PC-9 (cell line): ENCODE data around the gene TMEM232. TPM values are rescaled to one million over a fixed set of nuclear protein-coding genes. Genes with fewer than 3 reads are reported as not detected.

ENCODE experiments used
- BruUV-seq: library from RNA; stranded (reverse); fragments of 400-500 nt; replicated peaks from 2 replicates; lab custom pipeline; 2021; lab: Mats Ljungman, UMichigan
- CTCF ChIA-PET: fragments of 300-600 bp; sonication (Branson Sonifier 250); formaldehyde crosslinking; loops from one replicate; lab custom pipeline; 2022; ENCODE audit warnings: antibody characterized with exemption; lab: Charles Lee
- POLR2A ChIA-PET: fragments of 300-600 bp; sonication (Branson Sonifier 250); formaldehyde crosslinking; loops from one replicate; lab custom pipeline; 2022; ENCODE audit warnings: antibody characterized with exemption; ENCODE audit not compliant: unreplicated experiment; lab: Charles Lee
- DNase-seq, 2 experiments: peaks; one replicate each; pipeline versions ENCODE4 v3.0.0 to v3.0.0-alpha.2; 2015 to 2022; ENCODE audit warnings: mixed read lengths in 1 of 2
- H2AFZ ChIP-seq: fragments of 200-600 bp; sonication (generic); 2 replicates; pipeline ENCODE4 v1.8.1; 2017; ENCODE audit warnings: antibody characterized with exemption
- H3F3A ChIP-seq: fragments of 200-600 bp; sonication (generic); 2 replicates; pipeline ENCODE4 v1.8.1; 2017; ENCODE audit warnings: antibody characterized with exemption, mild to moderate bottlenecking, low read depth; ENCODE audit not compliant: insufficient read depth
- H3K27ac ChIP-seq: fragments of 200-600 bp; sonication (generic); 2 replicates; pipeline ENCODE4 v1.6.1; 2016; ENCODE audit warnings: mixed run types
- H3K27me3 ChIP-seq: fragments of 200-600 bp; sonication (generic); 2 replicates; pipeline ENCODE4 v1.6.1; 2016; ENCODE audit warnings: low read depth, mixed run types; ENCODE audit not compliant: insufficient read depth
- H3K36me3 ChIP-seq: fragments of 200-600 bp; sonication (generic); 2 replicates; pipeline ENCODE4 v1.6.1; 2016; ENCODE audit warnings: low read depth, mixed run types
- H3K4me1 ChIP-seq: fragments of 200-600 bp; sonication (generic); replicated peaks from 2 replicates; pipeline ENCODE4 v1.6.1; 2016; ENCODE audit warnings: mixed run types; ENCODE audit not compliant: insufficient read depth
- H3K4me2 ChIP-seq: fragments of 200-600 bp; sonication (generic); 2 replicates; pipeline ENCODE4 v1.6.1; 2017; ENCODE audit warnings: mixed run types
- H3K4me3 ChIP-seq: fragments of 200-600 bp; sonication (generic); 2 replicates; pipeline ENCODE4 v1.6.1; 2016; ENCODE audit warnings: mixed run types
- H3K79me2 ChIP-seq: fragments of 200-600 bp; sonication (generic); 2 replicates; pipeline ENCODE4 v1.6.1; 2017; ENCODE audit warnings: low read depth, mixed run types
- H3K9me2 ChIP-seq: fragments of 200-600 bp; sonication (generic); 2 replicates; pipeline ENCODE4 v1.8.1; 2017; ENCODE audit warnings: mild to moderate bottlenecking; ENCODE audit not compliant: insufficient read depth
- H3K9me3 ChIP-seq: fragments of 200-600 bp; sonication (generic); 2 replicates; pipeline ENCODE4 v1.8.1; 2016; ENCODE audit warnings: low read depth; ENCODE audit not compliant: insufficient read depth
- H4K20me1 ChIP-seq: fragments of 200-600 bp; sonication (generic); 2 replicates; pipeline ENCODE4 v1.8.1; 2017; ENCODE audit not compliant: insufficient read depth
- CTCF ChIP-seq: fragments of 200-600 bp; sonication (generic); conservative IDR thresholded peaks from 2 replicates; pipeline ENCODE4 v1.6.1; 2017; ENCODE audit warnings: mixed run types, antibody characterized with exemption, mild to moderate bottlenecking, moderate library complexity
- EZH2 ChIP-seq: fragments of 200-600 bp; sonication (generic); IDR thresholded peaks from 2 replicates; pipeline ENCODE4 v1.8.0; 2017; ENCODE audit warnings: antibody characterized with exemption, low read depth
- intact Hi-C: fragments of 100-400 bp; cut with micrococcal nuclease; formaldehyde crosslinking; loops from one replicate; pipeline ENCODE4 v1.10.0; 2022; ENCODE audit not compliant: unreplicated experiment
- total RNA-seq: library from RNA; stranded (reverse); gene quantifications from 2 replicates; pipeline ENCODE4 v1.2.3, GENCODE V29; 2021

Gene TMEM232
- total RNA-seq, 1 experiment from 2014 or later: 0.65 TPM

DNA sequence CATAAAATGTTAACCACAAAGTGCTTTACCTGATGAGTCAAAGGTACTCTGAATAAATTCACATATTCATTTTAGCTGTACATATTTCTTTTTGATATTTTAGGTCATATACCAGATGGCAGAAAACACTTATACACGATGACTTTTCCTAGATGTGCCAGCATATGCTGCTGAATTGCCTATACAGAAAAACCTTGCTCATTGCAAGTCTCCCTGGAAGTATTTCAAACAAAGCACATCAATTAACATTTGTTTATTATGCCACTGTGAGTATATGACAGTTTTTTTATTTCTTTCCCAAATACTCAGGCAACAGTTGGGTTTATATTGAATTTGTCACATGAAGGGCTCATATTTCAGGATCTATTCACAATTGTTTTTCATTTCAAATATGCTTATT lies 180.8 kb downstream of the TMEM232 start:
- POLR2A ChIA-PET: no interaction called here
- no peak for DNase-seq
- intact Hi-C loops: no loop called here
- no peaks in the 10 kb centered on the region for H3K27me3 ChIP-seq
- no peak overlapping the region for H3K27ac ChIP-seq
- no peaks in the 10 kb centered on the region for H3K9me3 ChIP-seq
- H3K4me3 ChIP-seq: no peak overlapping the region
- H3K36me3 ChIP-seq: no peaks in the 10 kb centered on the region
- no TSS peak for BruUV-seq
- no peaks in the 10 kb centered on the region for H3K9me2 ChIP-seq
- CTCF ChIA-PET: no interaction called here
- no peaks in the 10 kb centered on the region for H3F3A ChIP-seq
- H2AFZ ChIP-seq: no peak overlapping the region
- H3K4me1 ChIP-seq: no peaks in the 10 kb centered on the region
- no peak overlapping the region for H3K4me2 ChIP-seq
- H4K20me1 ChIP-seq: no peaks in the 10 kb centered on the region
- no peaks in the 10 kb centered on the region for H3K79me2 ChIP-seq
- TF ChIP-seq EZH2: no peak
- no peak for TF ChIP-seq CTCF

DNA sequence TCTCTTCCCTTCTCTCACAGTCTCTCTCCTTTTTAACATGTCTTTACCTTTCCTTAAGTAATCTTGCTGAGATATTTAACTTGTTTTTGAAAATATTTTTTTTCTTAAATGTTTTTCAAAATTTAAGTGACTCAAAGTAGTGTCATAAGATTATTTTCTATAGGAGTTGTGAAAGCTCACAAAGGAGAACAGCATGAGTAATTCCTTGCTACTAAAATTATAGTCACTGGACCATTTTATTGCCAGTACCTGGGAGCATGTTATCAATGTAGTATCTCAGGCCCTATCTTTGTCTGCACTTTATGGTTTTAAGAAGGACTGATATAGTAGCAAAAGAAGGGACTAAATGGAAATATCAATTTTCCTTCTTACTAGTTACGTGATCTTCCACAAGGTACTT lies 181.9 kb downstream of the TMEM232 start:
- Histone ChIP-seq H3K27ac (no peak overlapping the region), H3K9me3 (no peaks in the 10 kb centered on the region), H4K20me1 (no peaks in the 10 kb centered on the region), H3F3A (no peaks in the 10 kb centered on the region), H3K4me2 (no peak overlapping the region), H2AFZ (no peak overlapping the region), H3K36me3 (no peaks in the 10 kb centered on the region), H3K9me2 (no peaks in the 10 kb centered on the region), H3K4me3 (no peak overlapping the region), H3K27me3 (no peaks in the 10 kb centered on the region), H3K79me2 (no peaks in the 10 kb centered on the region), H3K4me1 (no peaks in the 10 kb centered on the region)
- no peak for DNase-seq
- TF ChIP-seq EZH2 (no peak), CTCF (no peak)
- intact Hi-C loops: loop anchor here (5.0 kb wide), 1 partner anchor 598 kb away; no protein-coding TSS in a partner anchor
- POLR2A ChIA-PET: no interaction called here
- CTCF ChIA-PET: no interaction called here
- no TSS peak for BruUV-seq

GRCh38 chr5:110542949-110543348 lies 183.5 kb downstream of the TMEM232 start:
- TF ChIP-seq EZH2: no peak
- TF ChIP-seq CTCF: no peak
- POLR2A ChIA-PET: no interaction called here

More at GRCh38 chr5:110542949-110543348, 183.5 kb downstream of the TMEM232 start:
- BruUV-seq: no TSS peak
- no peaks in the 10 kb centered on the region for H3K27me3 ChIP-seq
- no peaks in the 10 kb centered on the region for H3F3A ChIP-seq
- H3K4me1 ChIP-seq: no peaks in the 10 kb centered on the region
- H3K4me3 ChIP-seq: no peak overlapping the region
- CTCF ChIA-PET: no interaction called here
- H3K27ac ChIP-seq: no peak overlapping the region
- intact Hi-C loops: loop anchor here (5.0 kb wide), 1 partner anchor 599 kb away; no protein-coding TSS in a partner anchor
- H4K20me1 ChIP-seq: no peaks in the 10 kb centered on the region
- H3K9me2 ChIP-seq: no peaks in the 10 kb centered on the region
- 0 out of 2 replicates have a peak overlapping the region, but pooled peaks have one; percentile 8 for H2AFZ ChIP-seq
- no peaks in the 10 kb centered on the region for H3K9me3 ChIP-seq
- H3K4me2 ChIP-seq: peak overlapping the region; percentile 19; the same call in 1 of the 2 replicates
- no peaks in the 10 kb centered on the region for H3K36me3 ChIP-seq
- no peak for DNase-seq
- H3K79me2 ChIP-seq: no peaks in the 10 kb centered on the region
